HUES48 (cell line): ENCODE results near the gene SSUH2.

Source experiments
- H3K27ac ChIP-seq: one replicate; pipeline ENCODE4 v1.7.0; 2013; ENCODE audit warnings: low read depth, low read length, inconsistent platforms
- H3K27me3 ChIP-seq: 2 replicates; pipeline ENCODE4 v1.6.1; 2013; ENCODE audit warnings: mild to moderate bottlenecking, low read length; ENCODE audit not compliant: control insufficient read depth, insufficient read depth
- H3K36me3 ChIP-seq: 2 replicates; pipeline ENCODE4 v1.6.1; 2013; ENCODE audit warnings: low read length; ENCODE audit not compliant: control insufficient read depth, insufficient read depth
- H3K4me1 ChIP-seq: 2 replicates; pipeline ENCODE4 v1.6.1; 2013; ENCODE audit warnings: mild to moderate bottlenecking, low read length; ENCODE audit not compliant: control insufficient read depth, insufficient read depth
- H3K4me3 ChIP-seq: 2 replicates; pipeline ENCODE4 v1.5.1; 2013; ENCODE audit warnings: mild to moderate bottlenecking, low read depth, low read length
- H3K9ac ChIP-seq: 2 replicates; pipeline ENCODE4 v1.6.1; 2013; ENCODE audit warnings: mild to moderate bottlenecking, low read depth, low read length, moderate library complexity
- H3K9me3 ChIP-seq: 2 replicates; pipeline ENCODE4 v1.6.1; 2013; ENCODE audit warnings: low read length; ENCODE audit not compliant: control insufficient read depth, insufficient read depth

SSUH2 gene

GRCh38 chr3:8638994-8639658, 5.5 kb downstream of the SSUH2 start:
- H3K9ac ChIP-seq: no peak overlapping the region
- no peak overlapping the region for H3K4me3 ChIP-seq
- no peaks in the 10 kb centered on the region for H3K9me3 ChIP-seq
- no peak overlapping the region for H3K27ac ChIP-seq
- no peaks in the 10 kb centered on the region for H3K27me3 ChIP-seq
- no peaks in the 10 kb centered on the region for H3K36me3 ChIP-seq
- H3K4me1 ChIP-seq: no peaks in the 10 kb centered on the region

GRCh38 chr3:8637348-8637747, 7.2 kb downstream of the SSUH2 start:
- Histone ChIP-seq H3K9me3 (no peaks in the 10 kb centered on the region), H3K4me1 (no peaks in the 10 kb centered on the region), H3K4me3 (no peak overlapping the region), H3K27me3 (no peaks in the 10 kb centered on the region), H3K36me3 (no peaks in the 10 kb centered on the region), H3K27ac (no peak overlapping the region), H3K9ac (no peak overlapping the region)

GRCh38 chr3:8635631-8636030, 9.0 kb downstream of the SSUH2 start:
- no peaks in the 10 kb centered on the region for H3K9me3 ChIP-seq
- no peaks in the 10 kb centered on the region for H3K4me1 ChIP-seq
- H3K27ac ChIP-seq: no peak overlapping the region
- H3K9ac ChIP-seq: no peak overlapping the region
- H3K4me3 ChIP-seq: no peak overlapping the region
- no peaks in the 10 kb centered on the region for H3K36me3 ChIP-seq
- H3K27me3 ChIP-seq: no peaks in the 10 kb centered on the region

- Histone ChIP-seq H3K27me3 (no peaks in the 10 kb centered on the region), H3K36me3 (no peaks in the 10 kb centered on the region)
These were observed 9.5 kb downstream of the SSUH2 start for GRCh38 chr3:8635125-8635524.

GRCh38 chr3:8632402-8633237, 12.0 kb downstream of the SSUH2 start:
- Histone ChIP-seq H3K36me3 (no peaks in the 10 kb centered on the region), H3K27me3 (no peaks in the 10 kb centered on the region), H3K4me3 (no peak overlapping the region), H3K9me3 (no peaks in the 10 kb centered on the region), H3K27ac (no peak overlapping the region), H3K4me1 (no peaks in the 10 kb centered on the region), H3K9ac (no peak overlapping the region)

More at GRCh38 chr3:8635125-8635524, 9.5 kb downstream of the SSUH2 start:
- H3K9ac ChIP-seq: no peak overlapping the region
- no peak overlapping the region for H3K4me3 ChIP-seq
- H3K9me3 ChIP-seq: no peaks in the 10 kb centered on the region
- H3K27ac ChIP-seq: no peak overlapping the region
- no peaks in the 10 kb centered on the region for H3K4me1 ChIP-seq

GRCh38 chr3:8631661-8632060, 12.9 kb downstream of the SSUH2 start:
- no peaks in the 10 kb centered on the region for H3K4me1 ChIP-seq
- H3K36me3 ChIP-seq: no peaks in the 10 kb centered on the region
- no peaks in the 10 kb centered on the region for H3K27me3 ChIP-seq
- H3K9ac ChIP-seq: no peak overlapping the region
- H3K27ac ChIP-seq: no peak overlapping the region
- no peaks in the 10 kb centered on the region for H3K9me3 ChIP-seq
- H3K4me3 ChIP-seq: no peak overlapping the region

GRCh38 chr3:8629151-8630021, 15.2 kb downstream of the SSUH2 start:
- Histone ChIP-seq H3K9ac (no peak overlapping the region), H3K36me3 (no peaks in the 10 kb centered on the region), H3K27ac (no peak overlapping the region), H3K4me1 (no peaks in the 10 kb centered on the region), H3K27me3 (no peaks in the 10 kb centered on the region), H3K4me3 (no peak overlapping the region), H3K9me3 (no peaks in the 10 kb centered on the region)

- peaks cover 3% of the 10 kb centered on the region; the same call in 1 of the 2 replicates for H3K4me1 ChIP-seq
These were observed 16.6 kb downstream of the SSUH2 start for GRCh38 chr3:8627949-8628348.

GRCh38 chr3:8627201-8627940, 17.2 kb downstream of the SSUH2 start:
- Histone ChIP-seq H3K9ac (no peak overlapping the region), H3K9me3 (no peaks in the 10 kb centered on the region), H3K27me3 (no peaks in the 10 kb centered on the region), H3K36me3 (no peaks in the 10 kb centered on the region), H3K4me1 (peaks cover 7% of the 10 kb centered on the region; the same call in 1 of the 2 replicates), H3K27ac (no peak overlapping the region), H3K4me3 (no peak overlapping the region)

More at GRCh38 chr3:8627949-8628348, 16.6 kb downstream of the SSUH2 start:
- Histone ChIP-seq H3K4me3 (no peak overlapping the region), H3K9me3 (no peaks in the 10 kb centered on the region), H3K27me3 (no peaks in the 10 kb centered on the region), H3K9ac (no peak overlapping the region), H3K36me3 (no peaks in the 10 kb centered on the region), H3K27ac (no peak overlapping the region)

- H3K9me3 ChIP-seq: no peaks in the 10 kb centered on the region
- H3K36me3 ChIP-seq: no peaks in the 10 kb centered on the region
- no peak overlapping the region for H3K4me3 ChIP-seq
- peaks cover 7% of the 10 kb centered on the region; the same call in 1 of the 2 replicates for H3K4me1 ChIP-seq
- H3K27me3 ChIP-seq: no peaks in the 10 kb centered on the region
- H3K27ac ChIP-seq: no peak overlapping the region
- no peak overlapping the region for H3K9ac ChIP-seq
These were observed 18.6 kb downstream of the SSUH2 start for GRCh38 chr3:8625991-8626390.
